Ishikawa (cell line): ENCODE data around the gene CDH13.

Source experiments
- CEBPB ChIP-seq: IDR thresholded peaks from 2 replicates; pipeline ENCODE4 v1.6.1; 2012
- CREB1 ChIP-seq: IDR thresholded peaks from 2 replicates; pipeline ENCODE4 v1.6.1; 2012; ENCODE audit warnings: low read depth
- EP300 ChIP-seq: IDR thresholded peaks from 2 replicates; pipeline ENCODE4 v1.6.1; 2012; ENCODE audit warnings: borderline replicate concordance
- FOXM1 ChIP-seq: IDR thresholded peaks from 2 replicates; pipeline ENCODE4 v1.6.1; 2012; ENCODE audit warnings: low read depth, borderline replicate concordance
- MAX ChIP-seq: IDR thresholded peaks from 2 replicates; pipeline ENCODE4 v1.6.1; 2012
- RAD21 ChIP-seq: IDR thresholded peaks from 2 replicates; pipeline ENCODE4 v1.6.1; 2012; ENCODE audit warnings: low read depth
- REST ChIP-seq: IDR thresholded peaks from 2 replicates; pipeline ENCODE4 v1.6.1; 2012; ENCODE audit warnings: low read depth, mild to moderate bottlenecking
- TAF1 ChIP-seq: IDR thresholded peaks from 2 replicates; pipeline ENCODE4 v1.6.1; 2012; ENCODE audit warnings: low read depth, mild to moderate bottlenecking
- TCF12 ChIP-seq: IDR thresholded peaks from 2 replicates; pipeline ENCODE4 v1.6.1; 2012; ENCODE audit warnings: low read depth
- TEAD4 ChIP-seq: IDR thresholded peaks from 2 replicates; pipeline ENCODE4 v1.6.1; 2012
- ZBTB7A ChIP-seq: IDR thresholded peaks from 2 replicates; pipeline ENCODE4 v1.6.1; 2012; ENCODE audit warnings: low read depth

GRCh38 chr16:82744958-82745357, 118.2 kb downstream of the CDH13 start:
- TF ChIP-seq REST: no peak
- TF ChIP-seq MAX: no peak
- TF ChIP-seq ZBTB7A: no peak
- TF ChIP-seq RAD21: no peak
- TF ChIP-seq TAF1: no peak
- TF ChIP-seq EP300: no peak
- TF ChIP-seq TEAD4: no peak
- no peak for TF ChIP-seq CEBPB
- TF ChIP-seq FOXM1: no peak
- TF ChIP-seq TCF12: no peak
- no peak for TF ChIP-seq CREB1
